ENCODE data around the gene GCH1.

GCH1 gene

GRCh38 chr14:54890788-54891187 lies 11.8 kb downstream of the GCH1 start:
- WGBS (ENCODE audit: insufficient coverage): no CpG with 5 or more reads among the region's 1 CpG
- Histone ChIP-seq H3K4me3 (ENCODE audit: control insufficient read depth in 1 of 7, extremely low read depth in 1 of 7, insufficient read depth in 4 of 7, low read depth in 2 of 7, low read length in 6 of 7) (no peak overlapping the region), H3K36me3 (ENCODE audit: control insufficient read depth in 4 of 4, insufficient read depth in 4 of 4, low read length in 3 of 4) (no peaks in the 10 kb centered on the region), H3K4me1 (ENCODE audit: control extremely low read depth in 1 of 4, control insufficient read depth in 4 of 4, insufficient read depth in 4 of 4, low read length in 3 of 4) (peaks cover 0 to 22% (median 5%) of the 10 kb centered on the region in 4 experiments), H3K27ac (ENCODE audit: insufficient read depth in 1 of 2, low read depth in 1 of 2, low read length in 2 of 2, poor library complexity in 1 of 2, severe bottlenecking in 2 of 2) (peak overlapping the region; percentile 40 to 62), H3K9me3 (ENCODE audit: control extremely low read depth in 1 of 5, control insufficient read depth in 4 of 5, insufficient read depth in 2 of 5, low read depth in 1 of 5, low read length in 4 of 5) (no peaks in the 10 kb centered on the region), H3K27me3 (replicated peaks in 2 of 5; ENCODE audit: control insufficient read depth in 4 of 5, insufficient read depth in 5 of 5, low read length in 4 of 5) (no peaks in the 10 kb centered on the region)
- DNase-seq: peak in 1 of 3 donors; percentile 29
- CTCF ChIA-PET: interaction anchor here (0.7 to 1.8 kb wide), 4 partner anchors 9 to 327 kb away, joined by 3 to 5 read pairs (median 4); no protein-coding TSS in a partner anchor
- POLR2A ChIA-PET: no interaction called here

GRCh38 chr14:54889919-54890318 lies 12.7 kb downstream of the GCH1 start:
- Histone ChIP-seq H3K4me1 (ENCODE audit: control extremely low read depth in 1 of 4, control insufficient read depth in 4 of 4, insufficient read depth in 4 of 4, low read length in 3 of 4) (peaks cover 0 to 22% (median 5%) of the 10 kb centered on the region in 4 experiments), H3K9me3 (ENCODE audit: control extremely low read depth in 1 of 5, control insufficient read depth in 4 of 5, insufficient read depth in 2 of 5, low read depth in 1 of 5, low read length in 4 of 5) (no peaks in the 10 kb centered on the region), H3K27ac (ENCODE audit: insufficient read depth in 1 of 2, low read depth in 1 of 2, low read length in 2 of 2, poor library complexity in 1 of 2, severe bottlenecking in 2 of 2) (no peak overlapping the region), H3K4me3 (ENCODE audit: control insufficient read depth in 1 of 7, extremely low read depth in 1 of 7, insufficient read depth in 4 of 7, low read depth in 2 of 7, low read length in 6 of 7) (no peak overlapping the region), H3K36me3 (ENCODE audit: control insufficient read depth in 4 of 4, insufficient read depth in 4 of 4, low read length in 3 of 4) (no peaks in the 10 kb centered on the region), H3K27me3 (replicated peaks in 2 of 5; ENCODE audit: control insufficient read depth in 4 of 5, insufficient read depth in 5 of 5, low read length in 4 of 5) (no peaks in the 10 kb centered on the region)
- POLR2A ChIA-PET: no interaction called here
- CTCF ChIA-PET: interaction anchor here (1.8 kb wide), 1 partner anchor 82 kb away, joined by 5 read pairs; no protein-coding TSS in a partner anchor
- peak in 1 of 3 donors; percentile 26 for DNase-seq
- WGBS (ENCODE audit: insufficient coverage): 100% methylated on average over 3 of the region's 8 CpGs

- Histone ChIP-seq H3K9me3 (ENCODE audit: control extremely low read depth in 1 of 5, control insufficient read depth in 4 of 5, insufficient read depth in 2 of 5, low read depth in 1 of 5, low read length in 4 of 5) (no peaks in the 10 kb centered on the region), H3K4me3 (ENCODE audit: control insufficient read depth in 1 of 7, extremely low read depth in 1 of 7, insufficient read depth in 4 of 7, low read depth in 2 of 7, low read length in 6 of 7) (peak overlapping the region in 1 of 7 experiments; percentile 90), H3K27me3 (replicated peaks in 2 of 5; ENCODE audit: control insufficient read depth in 4 of 5, insufficient read depth in 5 of 5, low read length in 4 of 5) (no peaks in the 10 kb centered on the region), H3K4me1 (ENCODE audit: control extremely low read depth in 1 of 4, control insufficient read depth in 4 of 4, insufficient read depth in 4 of 4, low read length in 3 of 4) (peaks cover 0 to 31% (median 4%) of the 10 kb centered on the region in 4 experiments), H3K36me3 (ENCODE audit: control insufficient read depth in 4 of 4, insufficient read depth in 4 of 4, low read length in 3 of 4) (no peaks in the 10 kb centered on the region), H3K27ac (ENCODE audit: insufficient read depth in 1 of 2, low read depth in 1 of 2, low read length in 2 of 2, poor library complexity in 1 of 2, severe bottlenecking in 2 of 2) (peak overlapping the region; percentile 53 to 81)
- CTCF ChIA-PET: interaction anchor here (1.6 to 2.3 kb wide), 3 partner anchors 9 to 18 kb away, joined by 4 to 5 read pairs (median 5); no protein-coding TSS in a partner anchor
- POLR2A ChIA-PET: no interaction called here
- 85% methylated on average over 2 of the region's 6 CpGs for WGBS (ENCODE audit: insufficient coverage)
- peak in 1 of 3 donors; percentile 28 for DNase-seq
These were observed 20.1 kb downstream of the GCH1 start for GRCh38 chr14:54882521-54882920.

GRCh38 chr14:54881761-54882401 lies 20.7 kb downstream of the GCH1 start:
- Histone ChIP-seq H3K9me3 (ENCODE audit: control extremely low read depth in 1 of 5, control insufficient read depth in 4 of 5, insufficient read depth in 2 of 5, low read depth in 1 of 5, low read length in 4 of 5) (no peaks in the 10 kb centered on the region), H3K36me3 (ENCODE audit: control insufficient read depth in 4 of 4, insufficient read depth in 4 of 4, low read length in 3 of 4) (no peaks in the 10 kb centered on the region), H3K4me3 (ENCODE audit: control insufficient read depth in 1 of 7, extremely low read depth in 1 of 7, insufficient read depth in 4 of 7, low read depth in 2 of 7, low read length in 6 of 7) (peak overlapping the region in 6 of 7 experiments; percentile 20 to 93 (median 61)), H3K27ac (ENCODE audit: insufficient read depth in 1 of 2, low read depth in 1 of 2, low read length in 2 of 2, poor library complexity in 1 of 2, severe bottlenecking in 2 of 2) (peak overlapping the region; percentile 53 to 81), H3K4me1 (ENCODE audit: control extremely low read depth in 1 of 4, control insufficient read depth in 4 of 4, insufficient read depth in 4 of 4, low read length in 3 of 4) (peaks cover 0 to 37% (median 10%) of the 10 kb centered on the region in 4 experiments), H3K27me3 (replicated peaks in 2 of 5; ENCODE audit: control insufficient read depth in 4 of 5, insufficient read depth in 5 of 5, low read length in 4 of 5) (no peaks in the 10 kb centered on the region)
- 0% methylated on average over 1 of the region's 5 CpGs for WGBS (ENCODE audit: insufficient coverage)
- peak in 2 of 3 donors; percentile 69 to 78 for DNase-seq
- CTCF ChIA-PET: interaction anchor here (1.0 to 2.3 kb wide), 7 partner anchors 9 to 77 kb away, joined by 3 to 5 read pairs (median 4); partner anchors contain the start of gene GCH1
- POLR2A ChIA-PET: no interaction called here

- POLR2A ChIA-PET: no interaction called here
- H3K9me3 ChIP-seq (ENCODE audit: control extremely low read depth in 1 of 5, control insufficient read depth in 4 of 5, insufficient read depth in 2 of 5, low read depth in 1 of 5, low read length in 4 of 5): no peaks in the 10 kb centered on the region
- H3K27me3 ChIP-seq (replicated peaks in 2 of 5; ENCODE audit: control insufficient read depth in 4 of 5, insufficient read depth in 5 of 5, low read length in 4 of 5): no peaks in the 10 kb centered on the region
- H3K27ac ChIP-seq (ENCODE audit: insufficient read depth in 1 of 2, low read depth in 1 of 2, low read length in 2 of 2, poor library complexity in 1 of 2, severe bottlenecking in 2 of 2): peak overlapping the region; percentile 53 to 81
- peaks cover 0 to 41% (median 12%) of the 10 kb centered on the region in 4 experiments for H3K4me1 ChIP-seq (ENCODE audit: control extremely low read depth in 1 of 4, control insufficient read depth in 4 of 4, insufficient read depth in 4 of 4, low read length in 3 of 4)
- CTCF ChIA-PET: interaction anchor here (1.0 to 2.3 kb wide), 7 partner anchors 9 to 76 kb away, joined by 3 to 5 read pairs (median 4); partner anchors contain the start of gene GCH1
- WGBS (ENCODE audit: insufficient coverage): 14% methylated on average over 2 of the region's 6 CpGs
- peak overlapping the region in 6 of 7 experiments; percentile 20 to 93 (median 61) for H3K4me3 ChIP-seq (ENCODE audit: control insufficient read depth in 1 of 7, extremely low read depth in 1 of 7, insufficient read depth in 4 of 7, low read depth in 2 of 7, low read length in 6 of 7)
- DNase-seq: peak in 2 of 3 donors; percentile 62 to 71
- H3K36me3 ChIP-seq (ENCODE audit: control insufficient read depth in 4 of 4, insufficient read depth in 4 of 4, low read length in 3 of 4): no peaks in the 10 kb centered on the region
These were observed 21.3 kb downstream of the GCH1 start for GRCh38 chr14:54881235-54881760.

- Histone ChIP-seq H3K4me1 (ENCODE audit: control extremely low read depth in 1 of 4, control insufficient read depth in 4 of 4, insufficient read depth in 4 of 4, low read length in 3 of 4) (peaks cover 0 to 41% (median 12%) of the 10 kb centered on the region in 4 experiments), H3K27me3 (replicated peaks in 2 of 5; ENCODE audit: control insufficient read depth in 4 of 5, insufficient read depth in 5 of 5, low read length in 4 of 5) (no peaks in the 10 kb centered on the region), H3K27ac (ENCODE audit: insufficient read depth in 1 of 2, low read depth in 1 of 2, low read length in 2 of 2, poor library complexity in 1 of 2, severe bottlenecking in 2 of 2) (no peak overlapping the region), H3K9me3 (ENCODE audit: control extremely low read depth in 1 of 5, control insufficient read depth in 4 of 5, insufficient read depth in 2 of 5, low read depth in 1 of 5, low read length in 4 of 5) (no peaks in the 10 kb centered on the region), H3K36me3 (ENCODE audit: control insufficient read depth in 4 of 4, insufficient read depth in 4 of 4, low read length in 3 of 4) (no peaks in the 10 kb centered on the region), H3K4me3 (ENCODE audit: control insufficient read depth in 1 of 7, extremely low read depth in 1 of 7, insufficient read depth in 4 of 7, low read depth in 2 of 7, low read length in 6 of 7) (no peak overlapping the region)
- 100% methylated on average over 2 of the region's 3 CpGs for WGBS (ENCODE audit: insufficient coverage)
- DNase-seq: no peak
- POLR2A ChIA-PET: no interaction called here
- CTCF ChIA-PET: interaction anchor here (0.8 to 2.2 kb wide), 4 partner anchors 11 to 104 kb away, joined by 3 to 5 read pairs (median 4); no protein-coding TSS in a partner anchor
These were observed 25.0 kb downstream of the GCH1 start for GRCh38 chr14:54877703-54878021.
